ENCODE data around the gene PPP1R9A.

DNA sequence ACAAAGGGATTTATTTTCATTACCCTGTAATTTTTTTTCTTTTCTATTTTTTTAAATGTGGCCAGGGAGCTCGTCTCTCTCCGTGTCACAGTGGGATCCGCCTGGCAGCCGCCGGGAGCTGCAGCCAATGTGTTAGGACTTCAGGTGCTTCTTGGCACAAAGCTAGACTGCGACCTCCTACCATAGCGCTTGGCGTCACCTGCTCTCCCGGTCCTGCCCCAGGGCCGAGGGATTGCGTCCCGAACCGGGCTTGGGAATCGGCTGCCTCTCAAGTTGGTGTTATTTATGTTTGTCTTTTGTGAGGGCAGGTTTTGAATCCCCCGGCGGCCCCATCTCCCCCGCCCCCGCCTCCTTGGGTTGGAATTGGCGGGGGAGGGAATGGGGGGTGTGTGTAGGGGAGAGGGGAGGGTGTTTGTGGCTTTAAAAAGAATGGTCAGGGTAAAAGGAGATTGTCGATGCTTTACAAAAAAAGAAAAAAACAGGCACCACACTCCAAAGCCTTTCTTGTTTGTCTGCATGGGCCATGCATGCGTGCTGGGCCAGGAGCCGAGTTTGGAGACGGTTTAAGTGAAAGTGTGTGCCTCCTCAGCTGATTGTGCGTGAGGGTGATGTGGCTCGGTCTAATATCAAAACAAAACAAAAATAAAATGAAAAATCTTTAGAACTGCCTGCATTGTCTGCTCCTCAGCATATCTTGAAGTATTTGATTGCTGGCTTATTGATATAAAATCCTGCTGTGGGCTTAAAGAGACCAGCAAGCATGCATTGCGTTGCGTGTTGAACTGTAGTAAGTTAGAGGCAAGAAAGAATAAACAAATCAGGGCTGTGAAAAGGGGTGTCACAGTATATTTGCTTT lies 1.2 kb downstream of the PPP1R9A start:
- no peak for TF ChIP-seq CTCF (IDR thresholded peaks at IDR 0.05)
- TF ChIP-seq POLR2AphosphoS5 (IDR thresholded peaks at IDR 0.05), result no peak
- no peak for TF ChIP-seq POLR2A (IDR thresholded peaks at IDR 0.05)

All from sigmoid colon (tissue), 4 donors.